ENCODE results near the gene ISCA2.

- no peak for TF ChIP-seq ZNF37A (tag by site-specific recombination; IDR thresholded peaks at IDR 0.05)
- no peak for TF ChIP-seq KLF16 (tag by site-specific recombination; IDR thresholded peaks at IDR 0.05)
Measured at GRCh38 chr14:74502236-74503019, 8.9 kb downstream of the ISCA2 start.
